BE2C (cell line): ENCODE data around the gene PECR.
"Not testable (repeated sequence)": the region's sequence is repeated elsewhere in the genome, so short reads cannot be mapped to it uniquely, and the experiment has no call there.

Experiments
- DNase-seq: peaks from one replicate; pipeline ENCODE4 v3.0.0-alpha.2; 2020
- H3K27me3 ChIP-seq: fragments of 250-450 bp; sonication (Bioruptor Pico); 2 replicates; pipeline ENCODE4 v1.5.1; 2020; ENCODE audit warnings: mild to moderate bottlenecking
- H3K36me3 ChIP-seq: fragments of 250-450 bp; sonication (Bioruptor Pico); 2 replicates; pipeline ENCODE4 v1.5.1; 2020; ENCODE audit warnings: mild to moderate bottlenecking
- H3K4me1 ChIP-seq: fragments of 250-450 bp; sonication (Bioruptor Pico); 2 replicates; pipeline ENCODE4 v1.5.1; 2020
- H3K4me3 ChIP-seq: 2 replicates; pipeline ENCODE4 v1.5.1; 2011; ENCODE audit warnings: low read depth, low read length
- H3K9me3 ChIP-seq: fragments of 250-450 bp; sonication (Bioruptor Pico); 2 replicates; pipeline ENCODE4 v1.5.1; 2020
- TF ChIP-seq, protein P1 (sequence below): IDR thresholded peaks from 2 replicates; pipeline ENCODE4 v1.5.1; 2012; ENCODE audit warnings: mild to moderate bottlenecking, low read depth, low read length

PECR gene

GRCh38 chr2:216083464-216084281 lies 2.1 kb upstream of the PECR start:
- peak overlapping the region; percentile 22 for H3K4me3 ChIP-seq
- TF ChIP-seq, protein P1, sequence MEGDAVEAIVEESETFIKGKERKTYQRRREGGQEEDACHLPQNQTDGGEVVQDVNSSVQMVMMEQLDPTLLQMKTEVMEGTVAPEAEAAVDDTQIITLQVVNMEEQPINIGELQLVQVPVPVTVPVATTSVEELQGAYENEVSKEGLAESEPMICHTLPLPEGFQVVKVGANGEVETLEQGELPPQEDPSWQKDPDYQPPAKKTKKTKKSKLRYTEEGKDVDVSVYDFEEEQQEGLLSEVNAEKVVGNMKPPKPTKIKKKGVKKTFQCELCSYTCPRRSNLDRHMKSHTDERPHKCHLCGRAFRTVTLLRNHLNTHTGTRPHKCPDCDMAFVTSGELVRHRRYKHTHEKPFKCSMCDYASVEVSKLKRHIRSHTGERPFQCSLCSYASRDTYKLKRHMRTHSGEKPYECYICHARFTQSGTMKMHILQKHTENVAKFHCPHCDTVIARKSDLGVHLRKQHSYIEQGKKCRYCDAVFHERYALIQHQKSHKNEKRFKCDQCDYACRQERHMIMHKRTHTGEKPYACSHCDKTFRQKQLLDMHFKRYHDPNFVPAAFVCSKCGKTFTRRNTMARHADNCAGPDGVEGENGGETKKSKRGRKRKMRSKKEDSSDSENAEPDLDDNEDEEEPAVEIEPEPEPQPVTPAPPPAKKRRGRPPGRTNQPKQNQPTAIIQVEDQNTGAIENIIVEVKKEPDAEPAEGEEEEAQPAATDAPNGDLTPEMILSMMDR, result no peak
- peaks cover 20% of the 10 kb centered on the region for H3K4me1 ChIP-seq
- no peaks in the 10 kb centered on the region for H3K36me3 ChIP-seq
- DNase-seq, result peak; percentile 64
- H3K27me3 ChIP-seq, result no peaks in the 10 kb centered on the region
- no peaks in the 10 kb centered on the region for H3K9me3 ChIP-seq

GRCh38 chr2:216082805-216083204 lies 1.2 kb upstream of the PECR start:
- peak; percentile 51 for DNase-seq
- TF ChIP-seq, protein P1, result no peak
- Histone ChIP-seq H3K9me3 (no peaks in the 10 kb centered on the region), H3K4me1 (peaks cover 16% of the 10 kb centered on the region), H3K36me3 (no peaks in the 10 kb centered on the region), H3K27me3 (no peaks in the 10 kb centered on the region), H3K4me3 (peak overlapping the region; percentile 97)

- TF ChIP-seq, protein P1, result no peak
- peak; percentile 40 for DNase-seq
These were observed 605 bp upstream of the PECR start for GRCh38 chr2:216082117-216082711.

DNA sequence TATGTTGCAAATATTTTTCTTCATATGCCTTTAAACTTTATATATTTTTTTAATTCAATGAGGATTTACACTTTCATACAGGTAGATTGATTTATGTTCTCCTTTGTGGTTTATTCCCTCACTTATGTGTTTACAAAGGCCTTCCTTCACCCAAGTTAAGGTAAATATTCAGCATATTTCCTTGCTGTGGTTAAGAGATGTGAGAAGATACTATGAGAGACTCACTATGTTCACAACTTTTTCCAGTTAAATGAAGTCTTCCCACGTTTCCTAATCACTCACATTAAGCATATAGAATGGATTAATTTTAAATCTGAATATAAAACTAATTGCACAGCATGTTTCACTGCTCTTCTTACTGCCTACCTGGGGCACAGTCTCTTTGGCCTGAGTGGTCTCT lies 597 bp downstream of the PECR start:
- Histone ChIP-seq H3K27me3 (no peaks in the 10 kb centered on the region), H3K4me1 (peaks cover 16% of the 10 kb centered on the region), H3K4me3 (peak overlapping the region; percentile 97), H3K9me3 (no peaks in the 10 kb centered on the region), H3K36me3 (no peaks in the 10 kb centered on the region)
- no peak for DNase-seq
- TF ChIP-seq, protein P1, result no peak

More at GRCh38 chr2:216082117-216082711, 605 bp upstream of the PECR start:
- no peaks in the 10 kb centered on the region for H3K36me3 ChIP-seq
- H3K27me3 ChIP-seq, result no peaks in the 10 kb centered on the region
- no peaks in the 10 kb centered on the region for H3K9me3 ChIP-seq
- H3K4me3 ChIP-seq, result peak overlapping the region; percentile 97
- H3K4me1 ChIP-seq, result peaks cover 16% of the 10 kb centered on the region

- peaks cover 16% of the 10 kb centered on the region for H3K4me1 ChIP-seq
- H3K36me3 ChIP-seq, H3K4me3 ChIP-seq, DNase-seq, H3K27me3 ChIP-seq, H3K9me3 ChIP-seq: not testable (repeated sequence)
These were observed 1.6 kb downstream of the PECR start for GRCh38 chr2:216080048-216080447.

DNA sequence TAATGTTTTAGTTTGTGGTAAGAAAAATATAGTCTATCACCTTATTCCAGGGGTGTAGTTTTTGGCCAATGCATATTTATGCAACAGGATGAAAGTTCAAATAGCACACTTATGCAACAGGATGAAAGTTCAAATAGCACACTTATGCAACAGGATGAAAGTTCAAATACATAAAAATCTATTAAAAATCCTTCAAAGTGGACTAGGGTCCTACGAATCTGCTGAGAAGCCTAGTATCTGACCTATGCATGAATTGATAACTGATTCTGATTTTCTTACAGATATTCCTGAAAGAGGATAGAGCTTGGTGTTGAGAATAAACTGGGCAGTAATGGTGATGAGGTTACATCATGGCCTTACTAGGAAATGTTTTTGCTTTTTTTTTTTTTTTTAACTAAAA lies 2.8 kb downstream of the PECR start:
- TF ChIP-seq, protein P1, result no peak
- Histone ChIP-seq H3K4me3 (no peak overlapping the region), H3K4me1 (peaks cover 10% of the 10 kb centered on the region), H3K9me3 (no peaks in the 10 kb centered on the region), H3K36me3 (0 out of 2 replicates have a peak, but pooled peaks cover 4% of the 10 kb centered on the region), H3K27me3 (no peaks in the 10 kb centered on the region)
- DNase-seq, result no peak
